Activated naive CD4-positive, alpha-beta T cell treated with anti-CD3 and anti-CD28 coated beads, Interleukin-2, amount 10 ng/mL, durations not matched to agents 7 days and 5 days (primary cell): ENCODE results near the gene POLR2A.

ENCODE experiments used
- CTCF ChIA-PET: fragments of 350-600 bp; sonication (Branson Sonifier 250); formaldehyde crosslinking; loops from one replicate; lab custom pipeline; 2021; ENCODE audit warnings: antibody characterized with exemption; lab: Charles Lee
- DNase-seq: peaks from one replicate; pipeline ENCODE4 v3.0.0-alpha.2; 2020
- H3K27ac Mint-ChIP-seq: one replicate; pipeline ENCODE4 v1.8.0; 2021; ENCODE audit warnings: mild to moderate bottlenecking, moderate library complexity, mixed read lengths
- H3K27me3 Mint-ChIP-seq: one replicate; pipeline ENCODE4 v1.8.0; 2021; ENCODE audit warnings: mild to moderate bottlenecking, mixed read lengths
- H3K36me3 Mint-ChIP-seq: one replicate; pipeline ENCODE4 v1.8.0; 2021; ENCODE audit warnings: mixed read lengths
- H3K4me1 Mint-ChIP-seq: one replicate; pipeline ENCODE4 v1.8.0; 2021; ENCODE audit warnings: mixed read lengths
- H3K4me3 Mint-ChIP-seq: one replicate; pipeline ENCODE4 v1.8.0; 2021; ENCODE audit warnings: mild to moderate bottlenecking, moderate library complexity, mixed read lengths
- H3K9me3 Mint-ChIP-seq: one replicate; pipeline ENCODE4 v1.8.0; 2021; ENCODE audit warnings: mixed read lengths

POLR2A gene

GRCh38 chr17:7512824-7513540 is 28.8 kb downstream of the POLR2A start:
- H3K36me3 Mint-ChIP-seq: peaks cover 48% of the 10 kb centered on the region
- no peak for DNase-seq
- H3K4me3 Mint-ChIP-seq: no peak overlapping the region
- CTCF ChIA-PET: interaction anchor here (0.7 to 5.8 kb wide), 10 partner anchors 8 to 175 kb away, joined by 3 to 157 read pairs (median 12); partner anchors contain the start of genes SENP3, SOX15, TNFSF13 and TP53
- H3K27ac Mint-ChIP-seq: no peak overlapping the region
- peaks cover 2% of the 10 kb centered on the region for H3K4me1 Mint-ChIP-seq
- no peaks in the 10 kb centered on the region for H3K9me3 Mint-ChIP-seq
- H3K27me3 Mint-ChIP-seq: no peaks in the 10 kb centered on the region

GRCh38 chr17:7513850-7514419 is 29.8 kb downstream of the POLR2A start:
- CTCF ChIA-PET: interaction anchor here (0.7 to 5.8 kb wide), 16 partner anchors 10 to 203 kb away, joined by 3 to 157 read pairs (median 6); partner anchors contain the start of genes DNAH2, SENP3, SOX15 and TNFSF12
- peaks cover 2% of the 10 kb centered on the region for H3K4me1 Mint-ChIP-seq
- H3K27ac Mint-ChIP-seq: no peak overlapping the region
- no peak for DNase-seq
- peaks cover 39% of the 10 kb centered on the region for H3K36me3 Mint-ChIP-seq
- H3K27me3 Mint-ChIP-seq: no peaks in the 10 kb centered on the region
- H3K9me3 Mint-ChIP-seq: no peaks in the 10 kb centered on the region
- H3K4me3 Mint-ChIP-seq: no peak overlapping the region

GRCh38 chr17:7515911-7516610 is 31.9 kb downstream of the POLR2A start:
- peaks cover 25% of the 10 kb centered on the region for H3K36me3 Mint-ChIP-seq

GRCh38 chr17:7523033-7523432 is 38.9 kb downstream of the POLR2A start:
- H3K4me1 Mint-ChIP-seq: peaks cover 4% of the 10 kb centered on the region
- H3K4me3 Mint-ChIP-seq: no peak overlapping the region
- DNase-seq: peak; percentile 58
- no peak overlapping the region for H3K27ac Mint-ChIP-seq
- H3K9me3 Mint-ChIP-seq: peaks cover 11% of the 10 kb centered on the region
- CTCF ChIA-PET: interaction anchor here (0.9 to 5.1 kb wide), 10 partner anchors 9 to 193 kb away, joined by 3 to 26 read pairs (median 5); partner anchors contain the start of genes SENP3, SOX15 and TNFSF13
- H3K36me3 Mint-ChIP-seq: peaks cover 7% of the 10 kb centered on the region
- H3K27me3 Mint-ChIP-seq: peaks cover 6% of the 10 kb centered on the region

More at GRCh38 chr17:7515911-7516610, 31.9 kb downstream of the POLR2A start:
- Mint-ChIP-seq H3K27ac (no peak overlapping the region), H3K27me3 (no peaks in the 10 kb centered on the region), H3K4me3 (no peak overlapping the region), H3K4me1 (peaks cover 2% of the 10 kb centered on the region), H3K9me3 (no peaks in the 10 kb centered on the region)
- CTCF ChIA-PET: interaction anchor here (0.9 to 5.8 kb wide), 12 partner anchors 8 to 172 kb away, joined by 3 to 157 read pairs (median 8); partner anchors contain the start of genes SENP3, SOX15, TNFSF12 and TNFSF13
- DNase-seq: no peak

- CTCF ChIA-PET: no interaction called here
- peaks cover 22% of the 10 kb centered on the region for H3K9me3 Mint-ChIP-seq
- DNase-seq: no peak
- H3K4me3 Mint-ChIP-seq: no peak overlapping the region
- no peak overlapping the region for H3K27ac Mint-ChIP-seq
- H3K27me3 Mint-ChIP-seq: peaks cover 6% of the 10 kb centered on the region
- H3K36me3 Mint-ChIP-seq: peaks cover 13% of the 10 kb centered on the region
- H3K4me1 Mint-ChIP-seq: no peaks in the 10 kb centered on the region
Measured at GRCh38 chr17:7528842-7529241, 44.7 kb downstream of the POLR2A start.

GRCh38 chr17:7530023-7530900 is 46.1 kb downstream of the POLR2A start:
- H3K27ac Mint-ChIP-seq: no peak overlapping the region
- H3K4me1 Mint-ChIP-seq: no peaks in the 10 kb centered on the region
- H3K36me3 Mint-ChIP-seq: peaks cover 13% of the 10 kb centered on the region
- CTCF ChIA-PET: interaction anchor here (1.0 kb wide), 1 partner anchor 30 kb away, joined by 3 read pairs; no protein-coding TSS in a partner anchor
- DNase-seq: no peak
- peaks cover 22% of the 10 kb centered on the region for H3K9me3 Mint-ChIP-seq
- H3K4me3 Mint-ChIP-seq: no peak overlapping the region
- no peaks in the 10 kb centered on the region for H3K27me3 Mint-ChIP-seq

GRCh38 chr17:7538050-7538449 is 53.9 kb downstream of the POLR2A start:
- no peak for DNase-seq
- peaks cover 1% of the 10 kb centered on the region for H3K36me3 Mint-ChIP-seq
- CTCF ChIA-PET: interaction anchor here (0.7 to 2.9 kb wide), 2 partner anchors 16 to 22 kb away, joined by 4 to 7 read pairs; no protein-coding TSS in a partner anchor
- no peaks in the 10 kb centered on the region for H3K4me1 Mint-ChIP-seq
- peaks cover 20% of the 10 kb centered on the region for H3K27me3 Mint-ChIP-seq
- H3K9me3 Mint-ChIP-seq: peaks cover 10% of the 10 kb centered on the region
- no peak overlapping the region for H3K4me3 Mint-ChIP-seq
- H3K27ac Mint-ChIP-seq: no peak overlapping the region

GRCh38 chr17:7538891-7539545 is 54.9 kb downstream of the POLR2A start:
- CTCF ChIA-PET: interaction anchor here (2.9 kb wide), 1 partner anchor 21 kb away, joined by 7 read pairs; no protein-coding TSS in a partner anchor
- H3K27ac Mint-ChIP-seq: no peak overlapping the region
- no peaks in the 10 kb centered on the region for H3K4me1 Mint-ChIP-seq
- H3K27me3 Mint-ChIP-seq: peaks cover 22% of the 10 kb centered on the region
- no peak overlapping the region for H3K4me3 Mint-ChIP-seq
- peaks cover 1% of the 10 kb centered on the region for H3K36me3 Mint-ChIP-seq
- peaks cover 10% of the 10 kb centered on the region for H3K9me3 Mint-ChIP-seq
- no peak for DNase-seq

GRCh38 chr17:7541074-7541621 is 57.0 kb downstream of the POLR2A start:
- Mint-ChIP-seq H3K9me3 (peaks cover 10% of the 10 kb centered on the region), H3K27ac (no peak overlapping the region), H3K4me1 (no peaks in the 10 kb centered on the region), H3K27me3 (peaks cover 22% of the 10 kb centered on the region), H3K4me3 (no peak overlapping the region), H3K36me3 (peaks cover 1% of the 10 kb centered on the region)
- DNase-seq: no peak
- CTCF ChIA-PET: interaction anchor here (0.6 to 1.3 kb wide), 3 partner anchors 11 to 589 kb away, joined by 3 read pairs; no protein-coding TSS in a partner anchor

GRCh38 chr17:7544911-7545310 is 60.7 kb downstream of the POLR2A start:
- H3K4me1 Mint-ChIP-seq: peaks cover 20% of the 10 kb centered on the region
- H3K27ac Mint-ChIP-seq: no peak overlapping the region
- no peaks in the 10 kb centered on the region for H3K9me3 Mint-ChIP-seq
- H3K36me3 Mint-ChIP-seq: peaks cover 12% of the 10 kb centered on the region
- CTCF ChIA-PET: no interaction called here
- H3K4me3 Mint-ChIP-seq: no peak overlapping the region
- H3K27me3 Mint-ChIP-seq: peaks cover 11% of the 10 kb centered on the region
- no peak for DNase-seq

GRCh38 chr17:7548585-7549400 is 64.6 kb downstream of the POLR2A start, which contains the start of gene TNFSF12:
TSS of gene TNFSF12 (plus strand) at chr17:7549058. CDS start at chr17:7549154, 96 bp downstream.
- Mint-ChIP-seq H3K9me3 (no peaks in the 10 kb centered on the region), H3K27me3 (no peaks in the 10 kb centered on the region), H3K4me1 (peaks cover 59% of the 10 kb centered on the region), H3K36me3 (peaks cover 39% of the 10 kb centered on the region), H3K27ac (peak within 1 kb of the TSS; percentile 90), H3K4me3 (peak within 1 kb of the TSS; percentile 93)
- peak; percentile 82 for DNase-seq
- CTCF ChIA-PET: interaction anchor here (0.8 to 4.6 kb wide), 3 partner anchors 12 to 34 kb away, joined by 3 to 26 read pairs (median 7); partner anchors contain the start of gene SENP3
